CD14-positive monocyte (primary cell): ENCODE data around the gene POPDC2. TPM values are rescaled to one million over a fixed set of nuclear protein-coding genes. Genes with fewer than 3 reads are reported as not detected.
A peak's percentile ranks its signal among the peaks of the same experiment; 100 is the strongest.
"Not testable (repeated sequence)": the region's sequence is repeated elsewhere in the genome, so short reads cannot be mapped to it uniquely, and the experiment has no call there.

Experiments
- DNase-seq, 3 donors: peaks; one replicate each; pipeline ENCODE4 v3.0.0-alpha.2; 2011 to 2022
- H2AFZ ChIP-seq: 2 replicates; pipeline ENCODE4 v1.6.0; 2012; ENCODE audit warnings: mild to moderate bottlenecking, low read depth, low read length, inconsistent platforms; ENCODE audit not compliant: insufficient read depth, poor library complexity, severe bottlenecking
- H3K27ac ChIP-seq, 2 donors: 1 replicate in 1 of 2; 2 replicates in 1 of 2; pipeline ENCODE4 v1.5.1; 2012 to 2013; ENCODE audit warnings: low read length in 2 of 2, control low read depth in 1 of 2, inconsistent platforms in 1 of 2, low read depth in 1 of 2, mild to moderate bottlenecking in 1 of 2
- H3K27me3 ChIP-seq, 2 donors: one replicate each; pipeline versions ENCODE4 v1.6.0 to v1.6.1; 2011 to 2013; ENCODE audit warnings: low read length in 2 of 2; ENCODE audit not compliant: control insufficient read depth in 2 of 2, insufficient read depth in 2 of 2
- H3K36me3 ChIP-seq, 2 donors: replicated peaks in 1 of 2; 1 replicate in 1 of 2; 2 replicates in 1 of 2; pipeline versions ENCODE4 v1.5.1 to v1.6.1; 2012 to 2013; ENCODE audit warnings: low read length in 2 of 2, control low read depth in 1 of 2, inconsistent platforms in 1 of 2, mild to moderate bottlenecking in 1 of 2; ENCODE audit not compliant: insufficient read depth in 2 of 2, control insufficient read depth in 1 of 2
- H3K4me1 ChIP-seq, 2 donors: 1 replicate in 1 of 2; 2 replicates in 1 of 2; pipeline versions ENCODE4 v1.5.1 to v1.6.1; 2012 to 2013; ENCODE audit warnings: low read length in 2 of 2, control low read depth in 1 of 2, inconsistent platforms in 1 of 2, mild to moderate bottlenecking in 1 of 2, moderate library complexity in 1 of 2; ENCODE audit not compliant: insufficient read depth in 2 of 2, control insufficient read depth in 1 of 2
- H3K4me2 ChIP-seq: replicated peaks from 2 replicates; pipeline ENCODE3; 2012; ENCODE audit warnings: low read length, moderate library complexity, mild to moderate bottlenecking; ENCODE audit not compliant: poor library complexity, severe bottlenecking; ENCODE audit errors: extremely low read depth
- H3K4me3 ChIP-seq, 3 experiments: fragments of 200-600 bp in 1 of 3; sonication (generic) in 1 of 3; replicated peaks in 1 of 3; 1 replicate in 2 of 3; 2 replicates in 1 of 3; pipeline ENCODE4 v1.5.1; 2011 to 2013; ENCODE audit warnings: low read length in 3 of 3, mild to moderate bottlenecking in 3 of 3, control low read depth in 2 of 3, low read depth in 2 of 3, inconsistent platforms in 1 of 3, moderate library complexity in 1 of 3
- H3K79me2 ChIP-seq: 2 replicates; pipeline ENCODE4 v1.6.0; 2012; ENCODE audit warnings: mild to moderate bottlenecking, control low read depth, inconsistent platforms, low read length, moderate library complexity; ENCODE audit not compliant: insufficient read depth
- H3K9ac ChIP-seq: 2 replicates; pipeline ENCODE4 v1.6.0; 2017; ENCODE audit warnings: low read length, mild to moderate bottlenecking; ENCODE audit not compliant: insufficient read depth, poor library complexity, severe bottlenecking
- H3K9me3 ChIP-seq, 2 donors: replicated peaks in 1 of 2; 1 replicate in 1 of 2; 2 replicates in 1 of 2; pipeline versions ENCODE4 v1.5.1 to v1.6.1; 2012 to 2013; ENCODE audit warnings: low read length in 2 of 2, control low read depth in 1 of 2; ENCODE audit not compliant: control insufficient read depth in 1 of 2, insufficient read depth in 1 of 2
- H4K20me1 ChIP-seq: 2 replicates; pipeline ENCODE4 v1.6.0; 2012; ENCODE audit warnings: mild to moderate bottlenecking, low read length, control low read depth, moderate library complexity; ENCODE audit not compliant: insufficient read depth
- H3K27ac Mint-ChIP-seq, 7 donors: one replicate each; pipeline ENCODE4 v1.8.0; 2020; ENCODE audit warnings: mild to moderate bottlenecking in 7 of 7, mixed read lengths in 7 of 7, moderate library complexity in 6 of 7, inconsistent platforms in 2 of 7
- H3K27me3 Mint-ChIP-seq, 3 donors: one replicate each; pipeline ENCODE4 v1.8.0; 2021 to 2022; ENCODE audit warnings: low read depth in 3 of 3, mild to moderate bottlenecking in 3 of 3, mixed read lengths in 3 of 3, moderate library complexity in 3 of 3, inconsistent platforms in 1 of 3
- H3K36me3 Mint-ChIP-seq, 2 donors: one replicate each; pipeline ENCODE4 v1.8.0; 2020; ENCODE audit warnings: mixed read lengths in 2 of 2, inconsistent platforms in 1 of 2, mild to moderate bottlenecking in 1 of 2
- H3K4me1 Mint-ChIP-seq: one replicate; pipeline ENCODE4 v1.8.0; 2020; ENCODE audit warnings: mild to moderate bottlenecking, mixed read lengths
- H3K4me3 Mint-ChIP-seq, 2 donors: one replicate each; pipeline ENCODE4 v1.8.0; 2020; ENCODE audit warnings: mild to moderate bottlenecking in 2 of 2, mixed read lengths in 2 of 2, moderate library complexity in 1 of 2
- H3K9me3 Mint-ChIP-seq, 7 donors: one replicate each; pipeline ENCODE4 v1.8.0; 2020 to 2022; ENCODE audit warnings: mixed read lengths in 7 of 7, mild to moderate bottlenecking in 6 of 7, moderate library complexity in 6 of 7, inconsistent platforms in 2 of 7
- CTCF ChIP-seq: fragments of 200-600 bp; IDR thresholded peaks from one replicate; pipeline ENCODE4 v1.8.0; 2022; ENCODE audit warnings: antibody characterized with exemption, mild to moderate bottlenecking
- WGBS: methylation state at CpG from one replicate; pipeline ENCODE4 v1.1.5; 2013; ENCODE audit warnings: missing lambda C conversion rate; ENCODE audit not compliant: insufficient coverage; 5-methylcytosine and 5-hydroxymethylcytosine counted together
- intact Hi-C, 2 donors: fragments of 100-400 bp; cut with micrococcal nuclease; formaldehyde crosslinking; loops; one replicate each; pipeline versions ENCODE4 v1.15.0 to v1.15.1; 2023
- polyA plus RNA-seq, 3 donors: library from polyadenylated mRNA; depleted of rRNA in 1 of 3; unstranded in 2 of 3; stranded (reverse) in 1 of 3; fragments of 300-500 nt in 2 of 3; fragments of >200 nt in 1 of 3; fragmentation: Illumina TruSeq in 2 of 3; gene quantifications; 1 replicate in 2 of 3; 2 replicates in 1 of 3; pipeline ENCODE4 v1.2.3, GENCODE V29; 2012 to 2021

Gene POPDC2
- polyA plus RNA-seq, 3 donors: 0.58 to 6.7 (median 0.63) TPM

GRCh38 chr3:119596398-119596797 is 64.0 kb downstream of the POPDC2 start:
- DNase-seq: peak in 1 of 3 donors; percentile 43
- peaks cover 24% of the 10 kb centered on the region for H3K4me1 Mint-ChIP-seq
- Histone ChIP-seq H3K9ac (no peak overlapping the region), H3K9me3 (no peaks in the 10 kb centered on the region), H3K79me2 (no peaks in the 10 kb centered on the region), H2AFZ (peak overlapping the region; percentile 46), H4K20me1 (no peaks in the 10 kb centered on the region), H3K27me3 (no peaks in the 10 kb centered on the region), H3K27ac (peak overlapping the region in 1 of 2 donors; percentile 44), H3K4me2 (peak overlapping the region; percentile 48), H3K36me3 (no peaks in the 10 kb centered on the region), H3K4me3 (peak overlapping the region in 1 of 3 experiments; percentile 33), H3K4me1 (peaks cover 18 to 26% of the 10 kb centered on the region in 2 donors)
- peak overlapping the region in 6 of 7 donors; percentile 21 to 76 (median 61) for H3K27ac Mint-ChIP-seq
- intact Hi-C loops: no loop called here
- H3K9me3 Mint-ChIP-seq: no peaks in the 10 kb centered on the region
- TF ChIP-seq CTCF: no peak
- peaks cover 0 to 3% (median 2%) of the 10 kb centered on the region in 3 donors for H3K27me3 Mint-ChIP-seq
- H3K4me3 Mint-ChIP-seq: peak overlapping the region in 1 of 2 donors; percentile 43
- no peaks in the 10 kb centered on the region for H3K36me3 Mint-ChIP-seq
- 82% methylated on average over 3 of the region's 6 CpGs for WGBS

GRCh38 chr3:119595639-119596334 is 64.6 kb downstream of the POPDC2 start:
- WGBS: 80% methylated on average over 5 of the region's 7 CpGs
- Histone ChIP-seq H3K9ac (no peak overlapping the region), H3K4me2 (peak overlapping the region; percentile 48), H3K27me3 (no peaks in the 10 kb centered on the region), H3K4me1 (peaks cover 18 to 26% of the 10 kb centered on the region in 2 donors), H3K79me2 (no peaks in the 10 kb centered on the region), H2AFZ (peak overlapping the region; percentile 46), H3K4me3 (peak overlapping the region in 1 of 3 experiments; percentile 33), H3K27ac (peak overlapping the region in 1 of 2 donors; percentile 44), H3K36me3 (no peaks in the 10 kb centered on the region), H4K20me1 (no peaks in the 10 kb centered on the region), H3K9me3 (peaks cover 0 to 5% of the 10 kb centered on the region in 2 donors)
- H3K36me3 Mint-ChIP-seq: peaks cover 0 to under 1% of the 10 kb centered on the region in 2 donors
- TF ChIP-seq CTCF: no peak
- peaks cover 0 to 4% (median 0%) of the 10 kb centered on the region in 7 donors for H3K9me3 Mint-ChIP-seq
- H3K4me1 Mint-ChIP-seq: peaks cover 24% of the 10 kb centered on the region
- H3K27ac Mint-ChIP-seq: peak overlapping the region in 5 of 7 donors; percentile 47 to 76 (median 73)
- peak in 1 of 3 donors; percentile 38 for DNase-seq
- peaks cover 0 to 7% (median 2%) of the 10 kb centered on the region in 3 donors for H3K27me3 Mint-ChIP-seq
- intact Hi-C loops: no loop called here
- peak overlapping the region in 1 of 2 donors; percentile 27 for H3K4me3 Mint-ChIP-seq

GRCh38 chr3:119594929-119595328 is 65.5 kb downstream of the POPDC2 start:
- not testable (repeated sequence) for H3K27ac Mint-ChIP-seq
- WGBS: no CpG with 5 or more reads among the region's 1 CpG

More at GRCh38 chr3:119594929-119595328, 65.5 kb downstream of the POPDC2 start:
- intact Hi-C loops, H3K4me3 ChIP-seq, H3K9ac ChIP-seq, H4K20me1 ChIP-seq, H3K4me3 Mint-ChIP-seq, H3K79me2 ChIP-seq, DNase-seq, H3K4me2 ChIP-seq, H3K27ac ChIP-seq, H3K27me3 ChIP-seq, H2AFZ ChIP-seq, H3K36me3 ChIP-seq, H3K9me3 ChIP-seq, H3K36me3 Mint-ChIP-seq, H3K27me3 Mint-ChIP-seq: not testable (repeated sequence)
- Mint-ChIP-seq H3K4me1 (peaks cover 31% of the 10 kb centered on the region), H3K9me3 (peaks cover 0 to 11% (median 5%) of the 10 kb centered on the region in 7 donors)
- H3K4me1 ChIP-seq: peaks cover 25 to 31% of the 10 kb centered on the region in 2 donors
